Adrenal gland (tissue), 5 donors: ENCODE results near the gene HIVEP1.

ENCODE experiments used
- CTCF ChIP-seq, 6 experiments: fragments of 450-650 bp in 4 of 6; fragments of 200-600 bp in 2 of 6; sonication (generic) in 1 of 6; IDR thresholded peaks; 1 replicate in 5 of 6; 2 replicates in 1 of 6; pipeline versions ENCODE4 v1.5.1 to v1.8.0; 2016 to 2021; ENCODE audit warnings: antibody characterized with exemption in 6 of 6, mild to moderate bottlenecking in 2 of 6, moderate library complexity in 1 of 6
- POLR2A ChIP-seq, 2 donors: fragments of 450-650 bp; IDR thresholded peaks; one replicate each; pipeline ENCODE4 v1.6.1; 2017; ENCODE audit warnings: antibody characterized with exemption in 2 of 2, mild to moderate bottlenecking in 2 of 2, moderate library complexity in 1 of 2
- donor health status: DM: no; HTN: no; CAD: no.

- TF ChIP-seq CTCF (IDR thresholded peaks at IDR 0.05) (no peak), POLR2A (IDR thresholded peaks at IDR 0.05) (no peak)
Measured at GRCh38 chr6:12101653-12102312, 89.7 kb downstream of the HIVEP1 start.
